ENCODE data around the gene RAB28. TPM values are rescaled to one million over a fixed set of nuclear protein-coding genes. Genes with fewer than 3 reads are reported as not detected.

RAB28 gene
- total RNA-seq, 1 donor from 2014 or later = 30.7 TPM

DNA sequence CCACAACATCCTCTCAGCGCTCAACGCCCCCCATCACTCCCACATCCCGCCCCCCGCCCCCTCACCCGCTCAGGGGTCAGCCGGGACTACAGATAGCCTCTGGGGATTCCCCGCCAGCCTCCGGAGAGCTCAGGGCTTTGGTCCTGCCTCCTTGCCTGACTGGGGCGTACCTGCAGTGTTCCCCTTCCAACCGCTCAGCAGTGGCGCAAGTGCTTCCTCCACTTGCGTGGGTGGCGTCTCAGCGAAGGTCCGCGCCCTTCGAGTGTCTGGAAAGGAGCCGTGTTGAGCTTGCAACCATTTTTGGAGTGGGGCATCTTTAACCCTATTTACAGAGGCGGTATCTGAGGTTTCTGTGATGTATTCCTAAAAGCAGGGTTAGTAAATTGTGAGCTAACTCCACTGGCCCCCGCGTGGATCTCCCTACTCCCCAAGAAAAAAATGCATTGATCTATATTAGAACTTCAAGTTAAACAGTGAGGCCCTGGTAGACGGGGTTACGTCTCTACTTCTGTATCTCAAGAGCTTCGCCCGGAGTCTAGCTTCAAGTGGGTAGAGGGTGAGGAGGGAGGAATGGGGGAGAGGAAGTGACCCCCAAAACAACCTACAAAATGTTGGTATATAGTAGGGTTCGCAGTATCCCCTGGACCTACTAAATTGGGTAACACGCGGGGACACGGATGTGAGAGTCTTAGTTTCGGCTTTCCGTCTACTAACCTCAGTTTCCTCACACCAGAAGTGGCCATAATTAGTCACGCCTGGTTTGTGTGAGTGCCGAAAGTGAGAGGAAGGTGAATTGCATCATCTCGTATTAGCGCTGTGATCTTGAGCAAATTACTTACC is 44.1 kb upstream of the RAB28 start:
- no peaks in the 10 kb centered on the region for H3K36me3 Mint-ChIP-seq (ENCODE audit: low read depth)
- H3K27me3 Mint-ChIP-seq (ENCODE audit: low read depth) = peaks cover 96% of the 10 kb centered on the region
- H3K27ac Mint-ChIP-seq (ENCODE audit: unreplicated experiment) = no peak overlapping the region
- H3K4me3 Mint-ChIP-seq = no peak overlapping the region
- TF ChIP-seq CTCF (conservative IDR thresholded peaks at IDR 0.05) = no peak
- H3K9me3 Mint-ChIP-seq = no peaks in the 10 kb centered on the region
- DNase-seq (ENCODE audit: low read depth, low spot score) = no peak
- H3K4me1 Mint-ChIP-seq = peaks cover 14% of the 10 kb centered on the region

GRCh38 chr4:13527192-13527980 is 43.2 kb upstream of the RAB28 start:
- peaks cover 3% of the 10 kb centered on the region for H3K36me3 Mint-ChIP-seq (ENCODE audit: low read depth)
- H3K4me3 Mint-ChIP-seq = no peak overlapping the region
- no peak for DNase-seq (ENCODE audit: low read depth, low spot score)
- peaks cover 96% of the 10 kb centered on the region for H3K27me3 Mint-ChIP-seq (ENCODE audit: low read depth)
- H3K27ac Mint-ChIP-seq (ENCODE audit: unreplicated experiment) = no peak overlapping the region
- peaks cover 14% of the 10 kb centered on the region for H3K4me1 Mint-ChIP-seq
- H3K9me3 Mint-ChIP-seq = no peaks in the 10 kb centered on the region
- TF ChIP-seq CTCF (conservative IDR thresholded peaks at IDR 0.05) = no peak

DNA sequence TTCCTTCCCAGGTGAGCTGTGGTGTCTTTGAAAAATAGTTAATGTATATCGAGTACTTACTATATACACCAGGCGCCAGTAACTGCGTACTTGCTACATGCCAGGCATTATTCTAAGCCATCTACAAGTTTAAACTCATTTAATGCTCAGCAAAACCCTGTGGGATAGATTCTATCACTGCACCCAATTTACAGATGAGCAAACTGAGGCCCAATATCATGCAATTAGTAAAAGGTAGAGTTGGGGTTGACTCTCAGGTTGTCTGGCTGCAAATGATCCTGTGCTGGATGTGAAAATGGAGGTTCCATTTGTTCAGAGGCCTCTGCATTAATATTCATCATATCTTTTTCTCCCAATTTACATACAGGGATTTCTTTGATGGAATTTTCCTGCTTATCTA is 42.5 kb upstream of the RAB28 start:
- H3K4me1 Mint-ChIP-seq = peaks cover 12% of the 10 kb centered on the region
- no peak for TF ChIP-seq CTCF (conservative IDR thresholded peaks at IDR 0.05)
- H3K9me3 Mint-ChIP-seq = no peaks in the 10 kb centered on the region
- no peak overlapping the region for H3K4me3 Mint-ChIP-seq
- H3K27ac Mint-ChIP-seq (ENCODE audit: unreplicated experiment) = no peak overlapping the region
- peaks cover 3% of the 10 kb centered on the region for H3K36me3 Mint-ChIP-seq (ENCODE audit: low read depth)
- DNase-seq (ENCODE audit: low read depth, low spot score) = no peak
- peaks cover 97% of the 10 kb centered on the region for H3K27me3 Mint-ChIP-seq (ENCODE audit: low read depth)

DNA sequence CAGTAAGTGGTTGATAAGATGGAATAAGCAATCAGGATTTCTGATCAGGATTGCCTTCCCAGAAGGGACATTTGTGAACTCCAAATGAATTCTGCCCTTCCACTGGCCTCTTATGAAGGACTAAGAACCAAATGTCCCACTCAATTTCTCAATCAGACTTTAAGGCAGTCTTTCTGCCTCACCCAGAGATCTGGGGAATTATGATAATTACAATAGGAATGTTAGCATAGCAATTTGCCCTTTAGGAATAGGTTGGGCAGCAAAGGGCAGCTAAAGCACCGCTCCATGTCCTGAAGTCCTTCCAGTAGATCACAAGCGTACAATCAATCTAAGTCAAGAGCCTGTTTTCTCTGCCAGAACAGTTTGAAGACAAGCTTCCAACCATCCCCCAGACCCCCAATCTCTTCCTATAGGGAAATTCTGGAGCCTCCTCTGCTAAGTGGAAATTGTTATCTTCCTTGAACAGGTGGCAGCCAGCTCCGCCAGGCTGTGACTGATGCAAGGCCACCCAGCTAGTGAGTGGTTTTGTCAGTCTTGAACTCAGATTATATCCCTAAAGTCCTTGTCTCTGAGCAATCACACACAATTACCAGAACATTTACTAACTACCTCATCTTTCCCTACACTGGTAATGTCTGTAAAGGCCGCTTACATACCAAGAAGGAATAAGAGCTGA is 41.6 kb upstream of the RAB28 start:
- Mint-ChIP-seq H3K27me3 (ENCODE audit: low read depth) (peaks cover 94% of the 10 kb centered on the region), H3K9me3 (no peaks in the 10 kb centered on the region), H3K4me1 (peaks cover 3% of the 10 kb centered on the region), H3K4me3 (no peak overlapping the region), H3K36me3 (ENCODE audit: low read depth) (peaks cover 3% of the 10 kb centered on the region), H3K27ac (ENCODE audit: unreplicated experiment) (no peak overlapping the region)
- no peak for DNase-seq (ENCODE audit: low read depth, low spot score)
- no peak for TF ChIP-seq CTCF (conservative IDR thresholded peaks at IDR 0.05)

GRCh38 chr4:13524504-13525243 is 40.5 kb upstream of the RAB28 start:
- Mint-ChIP-seq H3K36me3 (ENCODE audit: low read depth) (peaks cover 3% of the 10 kb centered on the region), H3K4me1 (no peaks in the 10 kb centered on the region), H3K9me3 (no peaks in the 10 kb centered on the region)

More at GRCh38 chr4:13524504-13525243, 40.5 kb upstream of the RAB28 start:
- no peak for TF ChIP-seq CTCF (conservative IDR thresholded peaks at IDR 0.05)
- no peak for DNase-seq (ENCODE audit: low read depth, low spot score)
- H3K4me3 Mint-ChIP-seq = no peak overlapping the region
- H3K27ac Mint-ChIP-seq (ENCODE audit: unreplicated experiment) = no peak overlapping the region
- peaks cover 87% of the 10 kb centered on the region for H3K27me3 Mint-ChIP-seq (ENCODE audit: low read depth)
